HEK293 (cell line): ENCODE measurements around the gene BBS7.

Experiments
- GLI4 ChIP-seq: fragments of 450-650 bp; formaldehyde crosslinking; IDR thresholded peaks from 2 replicates; pipeline ENCODE4 v1.5.1; 2016; ENCODE audit warnings: missing biosample characterization, missing genetic modification characterization
- HOXD13 ChIP-seq: sonication (generic); formaldehyde crosslinking; IDR thresholded peaks from 2 replicates; pipeline ENCODE4 v1.8.0; 2022; ENCODE audit warnings: missing genetic modification reagents, borderline replicate concordance
- MEIS1 ChIP-seq: sonication (generic); formaldehyde crosslinking; IDR thresholded peaks from 2 replicates; pipeline ENCODE4 v1.8.1; 2022; ENCODE audit warnings: missing genetic modification reagents, mild to moderate bottlenecking, borderline replicate concordance
- SP2 ChIP-seq: fragments of 450-650 bp; formaldehyde crosslinking; IDR thresholded peaks from 2 replicates; pipeline ENCODE4 v1.5.1; 2016; ENCODE audit warnings: missing biosample characterization, missing genetic modification characterization
- ZNF10 ChIP-seq: fragments of 450-650 bp; formaldehyde crosslinking; IDR thresholded peaks from 2 replicates; pipeline ENCODE4 v1.5.1; 2017; ENCODE audit warnings: missing biosample characterization, missing genetic modification characterization
- TF ChIP-seq, protein P1 (sequence below): fragments of 450-650 bp; formaldehyde crosslinking; IDR thresholded peaks from 2 replicates; pipeline ENCODE4 v1.5.1; 2016; ENCODE audit warnings: missing biosample characterization, missing genetic modification characterization
- TF ChIP-seq, protein P2 (sequence below): fragments of 450-650 bp; formaldehyde crosslinking; IDR thresholded peaks from 2 replicates; pipeline ENCODE4 v1.5.1; 2016; ENCODE audit warnings: missing biosample characterization, missing genetic modification characterization

DNA sequence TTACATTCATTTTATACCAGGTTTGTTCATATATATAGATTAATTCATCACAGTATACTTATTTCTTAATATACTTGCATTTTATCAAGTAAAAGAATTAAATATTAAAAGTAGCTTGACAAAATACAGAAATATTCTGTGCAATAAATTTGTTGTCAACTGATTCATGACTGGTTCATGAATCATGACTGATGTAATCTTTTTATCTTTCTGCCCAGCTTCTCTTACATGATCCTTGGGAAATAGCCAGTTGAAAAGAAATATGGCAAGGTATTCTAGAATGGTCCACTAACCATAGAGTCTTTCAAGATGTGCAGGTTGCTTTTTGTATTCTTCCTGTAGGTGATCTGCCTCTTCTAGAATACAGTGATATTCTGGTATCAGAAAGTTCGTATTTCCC is 42.4 kb downstream of the BBS7 start:
- TF ChIP-seq, protein P1, sequence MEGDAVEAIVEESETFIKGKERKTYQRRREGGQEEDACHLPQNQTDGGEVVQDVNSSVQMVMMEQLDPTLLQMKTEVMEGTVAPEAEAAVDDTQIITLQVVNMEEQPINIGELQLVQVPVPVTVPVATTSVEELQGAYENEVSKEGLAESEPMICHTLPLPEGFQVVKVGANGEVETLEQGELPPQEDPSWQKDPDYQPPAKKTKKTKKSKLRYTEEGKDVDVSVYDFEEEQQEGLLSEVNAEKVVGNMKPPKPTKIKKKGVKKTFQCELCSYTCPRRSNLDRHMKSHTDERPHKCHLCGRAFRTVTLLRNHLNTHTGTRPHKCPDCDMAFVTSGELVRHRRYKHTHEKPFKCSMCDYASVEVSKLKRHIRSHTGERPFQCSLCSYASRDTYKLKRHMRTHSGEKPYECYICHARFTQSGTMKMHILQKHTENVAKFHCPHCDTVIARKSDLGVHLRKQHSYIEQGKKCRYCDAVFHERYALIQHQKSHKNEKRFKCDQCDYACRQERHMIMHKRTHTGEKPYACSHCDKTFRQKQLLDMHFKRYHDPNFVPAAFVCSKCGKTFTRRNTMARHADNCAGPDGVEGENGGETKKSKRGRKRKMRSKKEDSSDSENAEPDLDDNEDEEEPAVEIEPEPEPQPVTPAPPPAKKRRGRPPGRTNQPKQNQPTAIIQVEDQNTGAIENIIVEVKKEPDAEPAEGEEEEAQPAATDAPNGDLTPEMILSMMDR (tag by site-specific recombination), result no peak
- TF ChIP-seq GLI4 (tag by site-specific recombination) (no peak), HOXD13 (CRISPR knock-in tag) (no peak), MEIS1 (CRISPR knock-in tag) (no peak), ZNF10 (no peak), SP2 (tag by site-specific recombination) (no peak)
- TF ChIP-seq, protein P2, sequence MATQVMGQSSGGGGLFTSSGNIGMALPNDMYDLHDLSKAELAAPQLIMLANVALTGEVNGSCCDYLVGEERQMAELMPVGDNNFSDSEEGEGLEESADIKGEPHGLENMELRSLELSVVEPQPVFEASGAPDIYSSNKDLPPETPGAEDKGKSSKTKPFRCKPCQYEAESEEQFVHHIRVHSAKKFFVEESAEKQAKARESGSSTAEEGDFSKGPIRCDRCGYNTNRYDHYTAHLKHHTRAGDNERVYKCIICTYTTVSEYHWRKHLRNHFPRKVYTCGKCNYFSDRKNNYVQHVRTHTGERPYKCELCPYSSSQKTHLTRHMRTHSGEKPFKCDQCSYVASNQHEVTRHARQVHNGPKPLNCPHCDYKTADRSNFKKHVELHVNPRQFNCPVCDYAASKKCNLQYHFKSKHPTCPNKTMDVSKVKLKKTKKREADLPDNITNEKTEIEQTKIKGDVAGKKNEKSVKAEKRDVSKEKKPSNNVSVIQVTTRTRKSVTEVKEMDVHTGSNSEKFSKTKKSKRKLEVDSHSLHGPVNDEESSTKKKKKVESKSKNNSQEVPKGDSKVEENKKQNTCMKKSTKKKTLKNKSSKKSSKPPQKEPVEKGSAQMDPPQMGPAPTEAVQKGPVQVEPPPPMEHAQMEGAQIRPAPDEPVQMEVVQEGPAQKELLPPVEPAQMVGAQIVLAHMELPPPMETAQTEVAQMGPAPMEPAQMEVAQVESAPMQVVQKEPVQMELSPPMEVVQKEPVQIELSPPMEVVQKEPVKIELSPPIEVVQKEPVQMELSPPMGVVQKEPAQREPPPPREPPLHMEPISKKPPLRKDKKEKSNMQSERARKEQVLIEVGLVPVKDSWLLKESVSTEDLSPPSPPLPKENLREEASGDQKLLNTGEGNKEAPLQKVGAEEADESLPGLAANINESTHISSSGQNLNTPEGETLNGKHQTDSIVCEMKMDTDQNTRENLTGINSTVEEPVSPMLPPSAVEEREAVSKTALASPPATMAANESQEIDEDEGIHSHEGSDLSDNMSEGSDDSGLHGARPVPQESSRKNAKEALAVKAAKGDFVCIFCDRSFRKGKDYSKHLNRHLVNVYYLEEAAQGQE (tag by site-specific recombination), result no peak
